K562 (cell line): ENCODE measurements around the gene ZNF180. TPM values are rescaled to one million over a fixed set of nuclear protein-coding genes. Genes with fewer than 3 reads are reported as not detected.
A peak's percentile ranks its signal among the peaks of the same experiment; 100 is the strongest.

ENCODE experiments used
- CHD4 ChIP-seq: fragments of 200-600 bp; sonication (generic); IDR thresholded peaks from 3 replicates; pipeline ENCODE4 v1.6.1; 2012; ENCODE audit warnings: low read depth, mild to moderate bottlenecking, mixed read lengths, low read length, inconsistent platforms; ENCODE audit not compliant: insufficient read depth, insufficient replicate concordance, poor library complexity, severe bottlenecking
- CREB5 ChIP-seq: fragments of 250-450 bp; sonication (Bioruptor Pico); IDR thresholded peaks from 2 replicates; pipeline ENCODE4 v1.5.0; 2020; ENCODE audit warnings: mild to moderate bottlenecking
- CREBBP ChIP-seq: IDR thresholded peaks from one replicate; pipeline ENCODE4 v1.6.1; 2012; ENCODE audit warnings: low read depth, mild to moderate bottlenecking, control low read depth, inconsistent platforms, low read length
- E2F1 ChIP-seq: sonication (generic); formaldehyde crosslinking; IDR thresholded peaks from 2 replicates; pipeline ENCODE4 v1.8.1; 2023; ENCODE audit warnings: mild to moderate bottlenecking, missing genetic modification reagents, moderate library complexity
- EGR1 ChIP-seq: fragments of 450-650 bp; conservative IDR thresholded peaks from 2 replicates; pipeline ENCODE4 v1.6.1; 2017; ENCODE audit warnings: mild to moderate bottlenecking
- ETV1 ChIP-seq: fragments of 450-650 bp; conservative IDR thresholded peaks from 2 replicates; pipeline ENCODE4 v1.6.1; 2016; ENCODE audit warnings: missing genetic modification characterization, control low read depth, low read depth, missing compliant biosample characterization
- ID3 ChIP-seq, 2 experiments: fragments of 250-450 bp in 1 of 2; fragments of 450-650 bp in 1 of 2; sonication (Bioruptor Pico) in 1 of 2; IDR thresholded peaks; 2 replicates each; pipeline versions ENCODE4 v1.6.1 to v1.8.0; 2016 to 2021; ENCODE audit warnings: mild to moderate bottlenecking in 2 of 2, moderate library complexity in 2 of 2, missing compliant biosample characterization in 1 of 2, missing genetic modification characterization in 1 of 2
- PTBP1 ChIP-seq: fragments of 200-400 bp; formaldehyde crosslinking; IDR thresholded peaks from 2 replicates; pipeline ENCODE4 v1.6.1; 2017; ENCODE audit warnings: low read depth, low read length
- SIN3A ChIP-seq, 2 experiments: fragments of 150-350 bp in 1 of 2; IDR thresholded peaks; 2 replicates each; pipeline ENCODE4 v1.6.1; 2011 to 2016; ENCODE audit warnings: borderline replicate concordance in 2 of 2, low read depth in 2 of 2, low read length in 2 of 2, mild to moderate bottlenecking in 2 of 2, moderate library complexity in 2 of 2; ENCODE audit not compliant: control insufficient read depth in 1 of 2
- STAT6 ChIP-seq: sonication (generic); formaldehyde crosslinking; IDR thresholded peaks from 2 replicates; pipeline ENCODE4 v1.8.1; 2023; ENCODE audit warnings: mild to moderate bottlenecking, missing genetic modification reagents
- TCF7L2 ChIP-seq: fragments of 150-350 bp; IDR thresholded peaks from 2 replicates; pipeline ENCODE4 v1.6.1; 2016; ENCODE audit warnings: low read depth, mild to moderate bottlenecking, low read length, moderate library complexity
- ZC3H11A ChIP-seq: IDR thresholded peaks from 2 replicates; pipeline ENCODE4 v1.6.1; 2012; ENCODE audit warnings: low read depth, low read length, improper control_type of control experiment
- ZHX1 ChIP-seq: fragments of 150-350 bp; conservative IDR thresholded peaks from 2 replicates; pipeline ENCODE4 v1.6.1; 2014; ENCODE audit warnings: low read length
- ZNF282 ChIP-seq: sonication (generic); formaldehyde crosslinking; IDR thresholded peaks from 2 replicates; pipeline ENCODE4 v1.8.1; 2023; ENCODE audit warnings: missing genetic modification reagents
- ZNF75A ChIP-seq: fragments of 450-650 bp; formaldehyde crosslinking; IDR thresholded peaks from 2 replicates; pipeline ENCODE4 v1.4.0; 2020; ENCODE audit warnings: mild to moderate bottlenecking
- ZNF766 ChIP-seq: fragments of 200-800 bp; sonication (Bioruptor generic); conservative IDR thresholded peaks from 2 replicates; pipeline ENCODE4 v1.6.1; 2016; ENCODE audit warnings: missing genetic modification characterization, missing compliant biosample characterization
- polyA plus RNA-seq, 8 experiments: library from polyadenylated mRNA; depleted of rRNA in 4 of 8; stranded (reverse) in 5 of 8; unstranded in 3 of 8; fragments of >200 nt; fragmentation: Nextera tagmentation in 2 of 8; fragmentation: Illumina TruSeq in 1 of 8; extraction: Ambion mirVana in 2 of 8; extraction: Trizol in 1 of 8; gene quantifications; 2 replicates each; pipeline versions ENCODE4 v1.2.1 to v1.2.3, GENCODE V29; 2011 to 2014; ENCODE audit warnings: inconsistent platforms in 1 of 8, missing spikeins in 1 of 8
- total RNA-seq, 7 experiments: library from RNA; depleted of rRNA in 6 of 7; stranded (reverse); fragments of >200 nt in 6 of 7; fragmentation: Illumina TruSeq in 2 of 7; extraction: Trizol in 2 of 7; gene quantifications; 2 replicates each; pipeline versions ENCODE4 v1.2.1 to v1.2.3, GENCODE V29; 2011 to 2021; ENCODE audit warnings: low replicate concordance in 1 of 7

ZNF180 gene
- total and polyA plus RNA-seq, 9 of the 15 experiments (the other 6 are each of a cell fraction or from before 2014, with no cell fraction given): 1.8 to 8.7 (median 5.9) TPM

GRCh38 chr19:44499962-44500949 lies at the start of gene ZNF180 (continued):
- TF ChIP-seq CHD4: no peak
- no peak for TF ChIP-seq TCF7L2
- no peak for TF ChIP-seq ZNF75A
- TF ChIP-seq ZHX1: no peak
- TF ChIP-seq CREBBP: no peak
- peak; percentile 72 for TF ChIP-seq ETV1
- no peak for TF ChIP-seq STAT6
- TF ChIP-seq ZNF282 (CRISPR knock-in tag): no peak
- no peak for TF ChIP-seq ZNF766 (CRISPR knock-in tag)
- TF ChIP-seq SIN3A (IDR thresholded peaks at IDR 0.05; ENCODE audit: borderline replicate concordance in 2 of 2, control insufficient read depth in 1 of 2, low read depth in 2 of 2, low read length in 2 of 2): peak in 1 of 2 experiments; percentile 82; a peak in 2 of 4 replicates
- TF ChIP-seq E2F1 (CRISPR knock-in tag): peak; percentile 96
- no peak for TF ChIP-seq PTBP1
- TF ChIP-seq ID3 (CRISPR knock-in tag; IDR thresholded peaks at IDR 0.05): no peak
- no peak; the same call in 1 of the 2 replicates for TF ChIP-seq ID3 (tag; IDR thresholded peaks at IDR 0.05)
- TF ChIP-seq ZC3H11A: no peak
- peak; percentile 66 for TF ChIP-seq EGR1
- TF ChIP-seq CREB5: no peak
